Measurements from ENCODE around the gene RAP1A.

DNA sequence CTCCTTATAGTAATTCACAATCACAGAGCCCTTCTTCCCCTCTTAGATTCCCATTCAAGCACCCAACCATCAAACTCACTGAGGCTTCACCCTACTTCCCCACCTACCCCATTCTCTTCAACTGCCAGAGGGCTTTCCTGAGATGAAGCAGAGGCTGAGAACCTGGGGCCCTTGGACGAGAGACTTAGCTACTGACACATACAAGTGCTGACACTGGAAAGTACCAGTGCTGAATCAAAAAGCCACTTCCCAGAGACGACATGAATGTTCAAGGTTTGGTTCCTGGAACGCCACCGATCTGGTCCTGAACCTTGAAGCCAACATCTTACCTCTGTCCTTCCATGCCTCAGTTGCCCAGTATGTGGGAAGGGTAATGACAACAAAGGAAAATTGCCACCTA lies 16.6 kb upstream of the RAP1A start:
- TF ChIP-seq GATA3 (IDR thresholded peaks at IDR 0.05; ENCODE audit: low read depth, low read length) (no peak), GATA2 (IDR thresholded peaks at IDR 0.05; ENCODE audit: low read depth, low read length) (no peak)
